HEK293 (cell line): ENCODE results near the gene PPIP5K2.
A peak's percentile ranks its signal among the peaks of the same experiment; 100 is the strongest.

ENCODE experiments used
- KLF9 ChIP-seq: fragments of 450-650 bp; formaldehyde crosslinking; IDR thresholded peaks from 2 replicates; pipeline ENCODE4 v1.5.1; 2016; ENCODE audit warnings: missing biosample characterization, missing genetic modification characterization, low read depth
- REPIN1 ChIP-seq: fragments of 450-650 bp; formaldehyde crosslinking; IDR thresholded peaks from 2 replicates; pipeline ENCODE4 v1.5.1; 2017; ENCODE audit warnings: missing biosample characterization, missing genetic modification characterization, low read depth
- ZNF175 ChIP-seq: fragments of 450-650 bp; formaldehyde crosslinking; IDR thresholded peaks from 2 replicates; pipeline ENCODE4 v1.5.1; 2016; ENCODE audit warnings: missing biosample characterization, missing genetic modification characterization
- ZNF184 ChIP-seq: fragments of 450-650 bp; IDR thresholded peaks from 2 replicates; pipeline ENCODE4 v1.5.1; 2018; ENCODE audit warnings: missing biosample characterization, mild to moderate bottlenecking, missing genetic modification characterization
- ZNF19 ChIP-seq: fragments of 450-650 bp; formaldehyde crosslinking; IDR thresholded peaks from 2 replicates; pipeline ENCODE4; 2016; ENCODE audit warnings: missing biosample characterization, missing genetic modification characterization, low read depth
- ZNF2 ChIP-seq: fragments of 450-650 bp; formaldehyde crosslinking; IDR thresholded peaks from 2 replicates; pipeline ENCODE4 v1.5.1; 2016; ENCODE audit warnings: missing biosample characterization, missing genetic modification characterization
- ZNF311 ChIP-seq: fragments of 450-650 bp; formaldehyde crosslinking; IDR thresholded peaks from 2 replicates; pipeline ENCODE4 v1.5.1; 2017; ENCODE audit warnings: missing biosample characterization, missing genetic modification characterization, borderline replicate concordance
- ZNF324 ChIP-seq: fragments of 450-650 bp; formaldehyde crosslinking; IDR thresholded peaks from 2 replicates; pipeline ENCODE4 v1.5.1; 2016; ENCODE audit warnings: missing biosample characterization, missing genetic modification characterization
- ZNF426 ChIP-seq: fragments of 450-650 bp; formaldehyde crosslinking; IDR thresholded peaks from 2 replicates; pipeline ENCODE4 v1.5.1; 2017; ENCODE audit warnings: missing biosample characterization, missing genetic modification characterization, mild to moderate bottlenecking, inconsistent platforms, moderate library complexity
- ZNF529 ChIP-seq: fragments of 450-650 bp; formaldehyde crosslinking; IDR thresholded peaks from 2 replicates; pipeline ENCODE4 v1.5.1; 2017; ENCODE audit warnings: missing genetic modification characterization, missing biosample characterization; ENCODE audit not compliant: insufficient replicate concordance
- ZNF544 ChIP-seq: fragments of 450-650 bp; formaldehyde crosslinking; IDR thresholded peaks from 2 replicates; pipeline ENCODE4 v1.5.0; 2017; ENCODE audit warnings: missing biosample characterization, missing genetic modification characterization
- ZNF558 ChIP-seq: fragments of 450-650 bp; formaldehyde crosslinking; IDR thresholded peaks from 2 replicates; pipeline ENCODE4 v1.5.1; 2016; ENCODE audit warnings: missing biosample characterization, missing genetic modification characterization
- ZNF560 ChIP-seq: fragments of 450-650 bp; formaldehyde crosslinking; IDR thresholded peaks from 2 replicates; pipeline ENCODE4 v1.5.1; 2017; ENCODE audit warnings: missing biosample characterization, missing genetic modification characterization, borderline replicate concordance
- ZNF791 ChIP-seq: fragments of 450-650 bp; formaldehyde crosslinking; IDR thresholded peaks from 2 replicates; pipeline ENCODE4 v1.5.1; 2016; ENCODE audit warnings: missing biosample characterization, missing genetic modification characterization
- TF ChIP-seq, protein P1 (sequence below): fragments of 450-650 bp; formaldehyde crosslinking; IDR thresholded peaks from 2 replicates; pipeline ENCODE4 v1.5.1; 2016; ENCODE audit warnings: missing biosample characterization, missing genetic modification characterization, low read depth
- TF ChIP-seq, protein P2 (sequence below): fragments of 450-650 bp; formaldehyde crosslinking; conservative IDR thresholded peaks from 2 replicates; pipeline ENCODE4 v1.5.1; 2016; ENCODE audit warnings: low read depth, missing biosample characterization, missing genetic modification characterization
- TF ChIP-seq, protein P3 (sequence below): fragments of 450-650 bp; IDR thresholded peaks from 2 replicates; pipeline ENCODE4 v1.5.1; 2018; ENCODE audit warnings: missing biosample characterization, mild to moderate bottlenecking, missing genetic modification characterization
- TF ChIP-seq, protein P4 (sequence below): fragments of 450-650 bp; formaldehyde crosslinking; IDR thresholded peaks from 2 replicates; pipeline ENCODE4 v1.5.0; 2017; ENCODE audit warnings: missing biosample characterization, missing genetic modification characterization, borderline replicate concordance
- TF ChIP-seq, protein P5 (sequence below): fragments of 450-650 bp; formaldehyde crosslinking; IDR thresholded peaks from 2 replicates; pipeline ENCODE4 v1.5.1; 2016; ENCODE audit warnings: missing biosample characterization, missing genetic modification characterization
- TF ChIP-seq, protein P6 (sequence below): fragments of 450-650 bp; formaldehyde crosslinking; IDR thresholded peaks from 2 replicates; pipeline ENCODE4 v1.5.1; 2016; ENCODE audit warnings: missing biosample characterization, missing genetic modification characterization
- TF ChIP-seq, protein P7 (sequence below): fragments of 450-650 bp; formaldehyde crosslinking; IDR thresholded peaks from 2 replicates; pipeline ENCODE4 v1.5.1; 2016; ENCODE audit warnings: missing biosample characterization, missing genetic modification characterization

PPIP5K2 gene

DNA sequence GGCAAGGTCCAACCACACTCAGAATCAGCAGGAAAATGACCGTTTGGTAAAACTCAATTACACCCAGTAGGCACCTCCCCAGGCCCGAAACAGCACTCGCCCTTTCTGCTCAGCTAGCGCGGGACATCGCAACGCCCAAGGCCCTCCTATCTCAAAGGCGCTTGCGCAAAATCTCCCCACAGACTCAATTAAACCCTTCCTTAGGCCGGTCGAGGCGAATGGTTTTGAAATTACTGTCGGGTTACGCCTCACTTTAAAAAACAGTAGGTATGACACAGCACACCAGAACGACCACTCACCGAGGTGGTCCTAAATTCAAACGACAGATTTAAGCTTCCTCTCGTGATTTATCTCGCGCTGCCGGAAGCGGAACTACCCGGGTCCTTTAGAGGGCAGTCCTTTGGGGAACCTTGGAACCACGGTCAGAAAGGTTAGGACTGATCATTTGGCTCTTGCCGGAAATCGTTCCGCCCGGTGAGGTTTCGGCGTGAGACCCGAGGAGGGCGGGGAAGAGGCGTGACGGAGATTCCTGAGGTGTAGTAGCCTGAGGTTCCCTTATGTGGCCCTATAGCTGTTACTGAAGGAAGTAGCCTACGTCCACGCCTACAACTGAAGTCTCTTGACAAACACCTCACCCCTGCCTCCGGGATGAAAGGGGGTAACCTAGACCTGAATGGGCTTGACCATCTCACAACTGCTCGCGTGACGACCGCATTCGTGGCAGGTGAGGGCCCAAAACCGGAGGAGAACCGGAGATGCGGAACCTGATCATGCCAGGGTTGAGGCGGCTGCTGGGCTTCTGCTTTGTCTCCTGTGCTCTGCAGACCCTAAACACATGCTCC lies at the start of gene PPIP5K2, which contains the start of gene GIN1 (continued):
- TF ChIP-seq, protein P1, sequence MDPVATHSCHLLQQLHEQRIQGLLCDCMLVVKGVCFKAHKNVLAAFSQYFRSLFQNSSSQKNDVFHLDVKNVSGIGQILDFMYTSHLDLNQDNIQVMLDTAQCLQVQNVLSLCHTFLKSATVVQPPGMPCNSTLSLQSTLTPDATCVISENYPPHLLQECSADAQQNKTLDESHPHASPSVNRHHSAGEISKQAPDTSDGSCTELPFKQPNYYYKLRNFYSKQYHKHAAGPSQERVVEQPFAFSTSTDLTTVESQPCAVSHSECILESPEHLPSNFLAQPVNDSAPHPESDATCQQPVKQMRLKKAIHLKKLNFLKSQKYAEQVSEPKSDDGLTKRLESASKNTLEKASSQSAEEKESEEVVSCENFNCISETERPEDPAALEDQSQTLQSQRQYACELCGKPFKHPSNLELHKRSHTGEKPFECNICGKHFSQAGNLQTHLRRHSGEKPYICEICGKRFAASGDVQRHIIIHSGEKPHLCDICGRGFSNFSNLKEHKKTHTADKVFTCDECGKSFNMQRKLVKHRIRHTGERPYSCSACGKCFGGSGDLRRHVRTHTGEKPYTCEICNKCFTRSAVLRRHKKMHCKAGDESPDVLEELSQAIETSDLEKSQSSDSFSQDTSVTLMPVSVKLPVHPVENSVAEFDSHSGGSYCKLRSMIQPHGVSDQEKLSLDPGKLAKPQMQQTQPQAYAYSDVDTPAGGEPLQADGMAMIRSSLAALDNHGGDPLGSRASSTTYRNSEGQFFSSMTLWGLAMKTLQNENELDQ = no peak
- TF ChIP-seq ZNF558 (tag by site-specific recombination) (peak; percentile 87), REPIN1 (tag by site-specific recombination) (peak; percentile 94), ZNF529 (tag by site-specific recombination) (no peak), ZNF426 (tag by site-specific recombination) (no peak), ZNF544 (no peak), ZNF175 (no peak), ZNF19 (tag by site-specific recombination) (no peak), ZNF560 (tag by site-specific recombination) (no peak), ZNF184 (tag by site-specific recombination) (peak; percentile 78; the same call in 1 of the 2 replicates), ZNF311 (no peak), ZNF2 (tag by site-specific recombination) (peak; percentile 95), KLF9 (tag by site-specific recombination) (peak; percentile 98), ZNF324 (peak; percentile 95), ZNF791 (no peak)
- TF ChIP-seq, protein P2, sequence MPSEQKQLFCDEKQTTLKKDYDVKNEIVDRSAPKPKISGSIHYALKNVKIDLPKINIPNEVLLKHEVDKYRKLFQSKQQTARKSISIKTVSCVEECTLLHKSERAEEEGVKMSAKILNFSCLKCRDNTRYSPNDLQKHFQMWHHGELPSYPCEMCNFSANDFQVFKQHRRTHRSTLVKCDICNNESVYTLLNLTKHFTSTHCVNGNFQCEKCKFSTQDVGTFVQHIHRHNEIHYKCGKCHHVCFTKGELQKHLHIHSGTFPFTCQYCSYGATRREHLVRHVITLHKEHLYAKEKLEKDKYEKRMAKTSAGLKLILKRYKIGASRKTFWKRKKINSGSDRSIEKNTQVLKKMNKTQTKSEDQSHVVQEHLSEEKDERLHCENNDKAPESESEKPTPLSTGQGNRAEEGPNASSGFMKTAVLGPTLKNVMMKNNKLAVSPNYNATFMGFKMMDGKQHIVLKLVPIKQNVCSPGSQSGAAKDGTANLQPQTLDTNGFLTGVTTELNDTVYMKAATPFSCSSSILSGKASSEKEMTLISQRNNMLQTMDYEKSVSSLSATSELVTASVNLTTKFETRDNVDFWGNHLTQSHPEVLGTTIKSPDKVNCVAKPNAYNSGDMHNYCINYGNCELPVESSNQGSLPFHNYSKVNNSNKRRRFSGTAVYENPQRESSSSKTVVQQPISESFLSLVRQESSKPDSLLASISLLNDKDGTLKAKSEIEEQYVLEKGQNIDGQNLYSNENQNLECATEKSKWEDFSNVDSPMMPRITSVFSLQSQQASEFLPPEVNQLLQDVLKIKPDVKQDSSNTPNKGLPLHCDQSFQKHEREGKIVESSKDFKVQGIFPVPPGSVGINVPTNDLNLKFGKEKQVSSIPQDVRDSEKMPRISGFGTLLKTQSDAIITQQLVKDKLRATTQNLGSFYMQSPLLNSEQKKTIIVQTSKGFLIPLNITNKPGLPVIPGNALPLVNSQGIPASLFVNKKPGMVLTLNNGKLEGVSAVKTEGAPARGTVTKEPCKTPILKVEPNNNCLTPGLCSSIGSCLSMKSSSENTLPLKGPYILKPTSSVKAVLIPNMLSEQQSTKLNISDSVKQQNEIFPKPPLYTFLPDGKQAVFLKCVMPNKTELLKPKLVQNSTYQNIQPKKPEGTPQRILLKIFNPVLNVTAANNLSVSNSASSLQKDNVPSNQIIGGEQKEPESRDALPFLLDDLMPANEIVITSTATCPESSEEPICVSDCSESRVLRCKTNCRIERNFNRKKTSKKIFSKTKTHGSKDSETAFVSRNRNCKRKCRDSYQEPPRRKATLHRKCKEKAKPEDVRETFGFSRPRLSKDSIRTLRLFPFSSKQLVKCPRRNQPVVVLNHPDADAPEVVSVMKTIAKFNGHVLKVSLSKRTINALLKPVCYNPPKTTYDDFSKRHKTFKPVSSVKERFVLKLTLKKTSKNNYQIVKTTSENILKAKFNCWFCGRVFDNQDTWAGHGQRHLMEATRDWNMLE (tag by site-specific recombination) = peak; percentile 92
- TF ChIP-seq, protein P3, sequence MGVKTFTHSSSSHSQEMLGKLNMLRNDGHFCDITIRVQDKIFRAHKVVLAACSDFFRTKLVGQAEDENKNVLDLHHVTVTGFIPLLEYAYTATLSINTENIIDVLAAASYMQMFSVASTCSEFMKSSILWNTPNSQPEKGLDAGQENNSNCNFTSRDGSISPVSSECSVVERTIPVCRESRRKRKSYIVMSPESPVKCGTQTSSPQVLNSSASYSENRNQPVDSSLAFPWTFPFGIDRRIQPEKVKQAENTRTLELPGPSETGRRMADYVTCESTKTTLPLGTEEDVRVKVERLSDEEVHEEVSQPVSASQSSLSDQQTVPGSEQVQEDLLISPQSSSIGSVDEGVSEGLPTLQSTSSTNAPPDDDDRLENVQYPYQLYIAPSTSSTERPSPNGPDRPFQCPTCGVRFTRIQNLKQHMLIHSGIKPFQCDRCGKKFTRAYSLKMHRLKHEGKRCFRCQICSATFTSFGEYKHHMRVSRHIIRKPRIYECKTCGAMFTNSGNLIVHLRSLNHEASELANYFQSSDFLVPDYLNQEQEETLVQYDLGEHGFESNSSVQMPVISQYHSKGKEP (tag by site-specific recombination) = peak; percentile 49; the same call in 1 of the 2 replicates
- TF ChIP-seq, protein P4, sequence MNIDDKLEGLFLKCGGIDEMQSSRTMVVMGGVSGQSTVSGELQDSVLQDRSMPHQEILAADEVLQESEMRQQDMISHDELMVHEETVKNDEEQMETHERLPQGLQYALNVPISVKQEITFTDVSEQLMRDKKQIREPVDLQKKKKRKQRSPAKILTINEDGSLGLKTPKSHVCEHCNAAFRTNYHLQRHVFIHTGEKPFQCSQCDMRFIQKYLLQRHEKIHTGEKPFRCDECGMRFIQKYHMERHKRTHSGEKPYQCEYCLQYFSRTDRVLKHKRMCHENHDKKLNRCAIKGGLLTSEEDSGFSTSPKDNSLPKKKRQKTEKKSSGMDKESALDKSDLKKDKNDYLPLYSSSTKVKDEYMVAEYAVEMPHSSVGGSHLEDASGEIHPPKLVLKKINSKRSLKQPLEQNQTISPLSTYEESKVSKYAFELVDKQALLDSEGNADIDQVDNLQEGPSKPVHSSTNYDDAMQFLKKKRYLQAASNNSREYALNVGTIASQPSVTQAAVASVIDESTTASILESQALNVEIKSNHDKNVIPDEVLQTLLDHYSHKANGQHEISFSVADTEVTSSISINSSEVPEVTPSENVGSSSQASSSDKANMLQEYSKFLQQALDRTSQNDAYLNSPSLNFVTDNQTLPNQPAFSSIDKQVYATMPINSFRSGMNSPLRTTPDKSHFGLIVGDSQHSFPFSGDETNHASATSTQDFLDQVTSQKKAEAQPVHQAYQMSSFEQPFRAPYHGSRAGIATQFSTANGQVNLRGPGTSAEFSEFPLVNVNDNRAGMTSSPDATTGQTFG (tag by site-specific recombination) = no peak
- TF ChIP-seq, protein P5, sequence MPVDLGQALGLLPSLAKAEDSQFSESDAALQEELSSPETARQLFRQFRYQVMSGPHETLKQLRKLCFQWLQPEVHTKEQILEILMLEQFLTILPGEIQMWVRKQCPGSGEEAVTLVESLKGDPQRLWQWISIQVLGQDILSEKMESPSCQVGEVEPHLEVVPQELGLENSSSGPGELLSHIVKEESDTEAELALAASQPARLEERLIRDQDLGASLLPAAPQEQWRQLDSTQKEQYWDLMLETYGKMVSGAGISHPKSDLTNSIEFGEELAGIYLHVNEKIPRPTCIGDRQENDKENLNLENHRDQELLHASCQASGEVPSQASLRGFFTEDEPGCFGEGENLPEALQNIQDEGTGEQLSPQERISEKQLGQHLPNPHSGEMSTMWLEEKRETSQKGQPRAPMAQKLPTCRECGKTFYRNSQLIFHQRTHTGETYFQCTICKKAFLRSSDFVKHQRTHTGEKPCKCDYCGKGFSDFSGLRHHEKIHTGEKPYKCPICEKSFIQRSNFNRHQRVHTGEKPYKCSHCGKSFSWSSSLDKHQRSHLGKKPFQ (tag by site-specific recombination) = peak; percentile 52; the same call in 1 of the 2 replicates
- TF ChIP-seq, protein P6, sequence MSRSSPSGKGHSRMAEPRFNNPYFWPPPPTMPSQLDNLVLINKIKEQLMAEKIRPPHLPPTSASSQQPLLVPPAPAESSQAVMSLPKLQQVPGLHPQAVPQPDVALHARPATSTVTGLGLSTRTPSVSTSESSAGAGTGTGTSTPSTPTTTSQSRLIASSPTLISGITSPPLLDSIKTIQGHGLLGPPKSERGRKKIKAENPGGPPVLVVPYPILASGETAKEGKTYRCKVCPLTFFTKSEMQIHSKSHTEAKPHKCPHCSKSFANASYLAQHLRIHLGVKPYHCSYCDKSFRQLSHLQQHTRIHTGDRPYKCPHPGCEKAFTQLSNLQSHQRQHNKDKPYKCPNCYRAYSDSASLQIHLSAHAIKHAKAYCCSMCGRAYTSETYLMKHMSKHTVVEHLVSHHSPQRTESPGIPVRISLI (tag by site-specific recombination) = peak; percentile 87
- TF ChIP-seq, protein P7, sequence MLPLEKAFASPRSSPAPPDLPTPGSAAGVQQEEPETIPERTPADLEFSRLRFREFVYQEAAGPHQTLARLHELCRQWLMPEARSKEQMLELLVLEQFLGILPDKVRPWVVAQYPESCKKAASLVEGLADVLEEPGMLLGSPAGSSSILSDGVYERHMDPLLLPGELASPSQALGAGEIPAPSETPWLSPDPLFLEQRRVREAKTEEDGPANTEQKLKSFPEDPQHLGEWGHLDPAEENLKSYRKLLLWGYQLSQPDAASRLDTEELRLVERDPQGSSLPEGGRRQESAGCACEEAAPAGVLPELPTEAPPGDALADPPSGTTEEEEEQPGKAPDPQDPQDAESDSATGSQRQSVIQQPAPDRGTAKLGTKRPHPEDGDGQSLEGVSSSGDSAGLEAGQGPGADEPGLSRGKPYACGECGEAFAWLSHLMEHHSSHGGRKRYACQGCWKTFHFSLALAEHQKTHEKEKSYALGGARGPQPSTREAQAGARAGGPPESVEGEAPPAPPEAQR (tag by site-specific recombination) = peak; percentile 28; the same call in 1 of the 2 replicates
